Measurements from ENCODE around the gene CA5B.
"Not testable (repeated sequence)": the region's sequence is repeated elsewhere in the genome, so short reads cannot be mapped to it uniquely, and the experiment has no call there.

CA5B gene

GRCh38 chrX:15737959-15738902 is at the start of gene CA5B:
Gene CA5B (plus strand): TSS chrX:15738270. CDS start chrX:15750024, 11,754 bp downstream.
- ChIA-PET POLR2A (interaction anchor here (0.5 to 0.6 kb wide), 2 partner anchors 21 to 1998 kb away, joined by 3 to 6 read pairs; no protein-coding TSS in a partner anchor), CTCF (interaction anchor here (0.9 to 1.3 kb wide), 3 partner anchors 10 to 300 kb away, joined by 3 read pairs; no protein-coding TSS in a partner anchor)
- DNase-seq (ENCODE audit: extremely low spot score) = peak; percentile 92

DNA sequence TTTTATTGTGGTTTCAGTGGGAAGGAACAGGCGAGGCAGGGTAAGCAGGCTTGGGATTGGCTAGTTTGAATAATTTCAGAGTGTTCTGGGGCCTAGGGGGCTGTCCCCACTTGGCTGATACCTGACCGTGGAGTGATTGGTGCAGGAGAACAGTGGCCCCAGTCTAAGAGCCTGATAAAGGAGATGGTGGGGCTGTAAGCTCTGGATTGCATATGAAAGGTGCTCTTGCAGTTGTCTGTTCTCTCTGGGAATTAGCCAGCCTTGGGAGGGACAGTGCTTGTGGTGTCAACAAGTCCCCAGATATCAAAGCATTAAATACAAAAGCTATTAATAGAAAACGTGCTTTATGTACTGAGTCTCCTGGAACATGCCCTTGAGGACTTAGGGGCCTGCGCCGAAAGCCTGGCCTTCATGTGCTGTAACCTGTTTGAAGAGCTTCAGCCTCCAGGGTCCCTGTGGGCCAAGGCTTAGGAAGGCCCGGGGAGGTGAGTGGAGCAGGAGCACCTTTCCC is 43.1 kb upstream of the CA5B start:
- DNase-seq (ENCODE audit: extremely low spot score) = no peak
- TF ChIP-seq, protein P1, sequence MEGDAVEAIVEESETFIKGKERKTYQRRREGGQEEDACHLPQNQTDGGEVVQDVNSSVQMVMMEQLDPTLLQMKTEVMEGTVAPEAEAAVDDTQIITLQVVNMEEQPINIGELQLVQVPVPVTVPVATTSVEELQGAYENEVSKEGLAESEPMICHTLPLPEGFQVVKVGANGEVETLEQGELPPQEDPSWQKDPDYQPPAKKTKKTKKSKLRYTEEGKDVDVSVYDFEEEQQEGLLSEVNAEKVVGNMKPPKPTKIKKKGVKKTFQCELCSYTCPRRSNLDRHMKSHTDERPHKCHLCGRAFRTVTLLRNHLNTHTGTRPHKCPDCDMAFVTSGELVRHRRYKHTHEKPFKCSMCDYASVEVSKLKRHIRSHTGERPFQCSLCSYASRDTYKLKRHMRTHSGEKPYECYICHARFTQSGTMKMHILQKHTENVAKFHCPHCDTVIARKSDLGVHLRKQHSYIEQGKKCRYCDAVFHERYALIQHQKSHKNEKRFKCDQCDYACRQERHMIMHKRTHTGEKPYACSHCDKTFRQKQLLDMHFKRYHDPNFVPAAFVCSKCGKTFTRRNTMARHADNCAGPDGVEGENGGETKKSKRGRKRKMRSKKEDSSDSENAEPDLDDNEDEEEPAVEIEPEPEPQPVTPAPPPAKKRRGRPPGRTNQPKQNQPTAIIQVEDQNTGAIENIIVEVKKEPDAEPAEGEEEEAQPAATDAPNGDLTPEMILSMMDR (IDR thresholded peaks at IDR 0.05; ENCODE audit: control extremely low read depth, extremely low read depth, low read depth, missing control alignments) = no peak
- POLR2A ChIA-PET = no interaction called here
- CTCF ChIA-PET = interaction anchor here (0.9 to 1.3 kb wide), 6 partner anchors 8 to 278 kb away, joined by 3 to 4 read pairs (median 3); no protein-coding TSS in a partner anchor

More at GRCh38 chrX:15737959-15738902, at the start of gene CA5B:
- TF ChIP-seq, protein P1 (IDR thresholded peaks at IDR 0.05; ENCODE audit: control extremely low read depth, extremely low read depth, low read depth, missing control alignments) = no peak

GRCh38 chrX:15696516-15696915 is 41.6 kb upstream of the CA5B start:
- CTCF ChIA-PET = no interaction called here
- TF ChIP-seq, protein P1 (IDR thresholded peaks at IDR 0.05; ENCODE audit: control extremely low read depth, extremely low read depth, low read depth, missing control alignments) = no peak
- POLR2A ChIA-PET = no interaction called here
- DNase-seq (ENCODE audit: extremely low spot score) = no peak

DNA sequence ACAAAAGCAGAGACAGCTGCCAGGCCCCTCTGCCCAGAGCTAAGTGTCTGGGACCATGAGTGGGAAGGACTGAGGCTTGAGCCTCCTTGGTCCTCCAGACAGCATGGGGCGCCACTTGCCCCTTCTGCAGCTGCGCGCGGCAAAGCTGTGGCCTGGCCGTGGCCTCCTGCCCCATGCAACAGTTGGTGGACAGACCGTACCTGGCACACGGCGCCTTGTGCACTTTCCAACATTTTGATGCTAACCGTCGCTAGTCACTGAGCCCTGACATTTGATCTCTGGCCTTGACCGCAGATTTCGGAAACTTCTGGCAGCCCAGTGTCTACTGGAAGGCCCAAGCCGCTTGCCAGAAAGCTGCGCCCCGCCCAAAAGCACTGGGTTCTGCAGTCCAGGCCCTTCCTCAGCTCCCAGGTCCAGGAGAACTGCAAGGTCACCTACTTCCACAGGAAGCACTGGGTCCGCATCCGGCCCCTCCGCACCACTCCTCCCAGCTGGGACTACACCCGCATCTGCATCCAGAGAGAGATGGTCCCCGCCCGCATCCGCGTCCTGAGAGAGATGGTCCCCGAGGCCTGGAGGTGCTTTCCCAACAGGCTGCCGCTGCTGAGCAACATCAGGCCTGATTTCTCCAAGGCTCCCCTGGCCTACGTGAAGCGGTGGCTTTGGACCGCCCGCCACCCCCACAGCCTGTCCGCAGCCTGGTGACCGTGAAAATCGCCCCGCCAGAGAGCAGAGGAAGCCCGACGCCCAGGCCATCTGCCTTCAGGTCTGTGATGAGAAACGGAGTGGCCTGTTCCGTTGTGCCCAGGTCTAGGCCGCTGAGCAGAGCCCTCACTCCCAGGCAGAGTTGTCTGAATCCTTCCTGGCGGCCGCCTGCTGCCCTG is 35.3 kb upstream of the CA5B start:
- ChIA-PET CTCF (interaction anchor here (1.0 kb wide), 1 partner anchor 8 kb away, joined by 4 read pairs; no protein-coding TSS in a partner anchor), POLR2A (no interaction called here)
- DNase-seq (ENCODE audit: extremely low spot score) = no peak
- TF ChIP-seq, protein P1 (IDR thresholded peaks at IDR 0.05; ENCODE audit: control extremely low read depth, extremely low read depth, low read depth, missing control alignments) = no peak

DNA sequence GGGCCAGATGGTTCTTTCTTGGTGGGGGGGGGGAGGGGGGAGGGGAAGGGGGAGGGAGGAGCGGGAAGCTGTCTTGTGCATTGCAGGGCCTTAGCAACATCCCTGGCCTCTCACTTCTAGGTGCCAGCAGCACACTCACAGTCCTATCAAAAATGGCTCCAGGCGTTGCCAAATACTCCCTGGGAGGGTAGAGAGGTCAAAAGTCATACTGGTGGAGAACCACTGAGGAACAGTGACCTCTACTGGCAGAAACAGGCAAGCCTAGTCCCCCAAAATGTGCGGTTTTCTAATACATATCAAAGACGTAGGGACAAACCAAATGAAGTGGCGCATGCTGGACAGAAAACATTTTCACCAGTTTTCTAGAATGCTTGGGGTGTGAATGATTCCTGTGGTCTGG is 34.3 kb upstream of the CA5B start:
- CTCF ChIA-PET, POLR2A ChIA-PET: not testable (repeated sequence)

DNA sequence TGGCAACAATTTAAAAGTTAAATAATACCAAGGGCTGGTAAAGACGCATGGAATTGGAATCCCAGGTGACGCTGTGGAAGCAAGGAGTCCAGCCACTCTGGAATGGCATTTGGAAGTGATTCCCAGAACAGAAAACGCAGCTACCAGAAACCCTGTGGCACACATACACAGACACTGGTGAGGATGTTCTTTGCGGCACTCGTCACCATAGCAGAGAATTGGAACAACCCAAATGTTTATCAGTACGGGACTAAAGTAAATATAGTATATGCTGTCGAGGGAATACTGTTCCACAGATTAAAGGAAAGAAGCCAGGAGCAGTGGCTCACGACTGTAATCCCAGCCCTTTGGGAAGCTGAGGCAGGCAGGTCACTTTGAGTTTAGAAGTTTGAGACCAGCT is 33.8 kb upstream of the CA5B start:
- CTCF ChIA-PET; DNase-seq (ENCODE audit: extremely low spot score); POLR2A ChIA-PET: not testable (repeated sequence)

More for the DNA sequence above, 34.3 kb upstream of the CA5B start:
- not testable (repeated sequence) for DNase-seq (ENCODE audit: extremely low spot score)

DNA sequence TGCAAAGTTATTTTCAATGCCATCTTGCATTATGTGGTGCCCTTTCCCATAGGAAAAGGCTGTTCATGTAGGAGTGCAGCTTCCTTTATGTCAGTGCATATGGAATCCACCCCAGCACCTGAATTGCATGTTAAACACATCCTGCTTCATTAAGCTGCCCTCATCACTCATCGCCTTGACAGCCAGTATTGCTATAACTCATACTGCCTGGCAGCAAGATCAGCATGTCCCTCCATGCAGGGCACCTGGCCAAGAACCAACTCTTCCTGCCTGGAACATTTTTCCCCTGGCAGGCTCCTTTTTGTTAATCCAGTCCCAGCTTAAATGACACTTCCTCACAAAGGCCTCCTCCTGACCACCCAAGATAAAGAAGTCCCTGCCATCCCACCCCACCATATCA is 23.5 kb upstream of the CA5B start:
- ChIA-PET CTCF (interaction anchor here (1.6 kb wide), 1 partner anchor 19 kb away, joined by 3 read pairs; no protein-coding TSS in a partner anchor), POLR2A (no interaction called here)
- DNase-seq (ENCODE audit: extremely low spot score) = no peak
- TF ChIP-seq, protein P1 (IDR thresholded peaks at IDR 0.05; ENCODE audit: control extremely low read depth, extremely low read depth, low read depth, missing control alignments) = no peak

All from GM10248 (cell line).